Measurements from ENCODE around the gene SUGT1.
"Not testable (repeated sequence)": the region's sequence is repeated elsewhere in the genome, so short reads cannot be mapped to it uniquely, and the experiment has no call there.

The SUGT1 gene

GRCh38 chr13:52673465-52673864 lies 20.8 kb downstream of the SUGT1 start:
- TF ChIP-seq SUZ12 (IDR thresholded peaks at IDR 0.05; ENCODE audit: extremely low read depth, insufficient read depth, insufficient read length) = no peak
- TF ChIP-seq ZNF274 (IDR thresholded peaks at IDR 0.05; ENCODE audit: low read depth, low read length) = no peak
- TF ChIP-seq YY1 (IDR thresholded peaks at IDR 0.05; ENCODE audit: insufficient read depth, insufficient read length) = no peak
- no peaks in the 10 kb centered on the region for H3K36me3 ChIP-seq (ENCODE audit: insufficient read depth, insufficient read length, low read length)
- no peaks in the 10 kb centered on the region for H3K4me1 ChIP-seq (ENCODE audit: insufficient read depth, insufficient read length)
- no peak overlapping the region for H3K4me3 ChIP-seq (ENCODE audit: insufficient read length, low read depth)
- H3K9ac ChIP-seq (ENCODE audit: insufficient read length, low read depth) = no peak overlapping the region
- no peaks in the 10 kb centered on the region for H3K27me3 ChIP-seq (ENCODE audit: insufficient read depth, insufficient read length)
- no peak for DNase-seq (ENCODE audit: low read depth, low spot score)
- H3K9me3 ChIP-seq (ENCODE audit: insufficient read depth, low read length) = no peaks in the 10 kb centered on the region

- Histone ChIP-seq H3K27me3 (ENCODE audit: insufficient read depth, insufficient read length) (no peaks in the 10 kb centered on the region), H3K9ac (ENCODE audit: insufficient read length, low read depth) (no peak overlapping the region), H3K4me1 (ENCODE audit: insufficient read depth, insufficient read length) (no peaks in the 10 kb centered on the region), H3K36me3 (ENCODE audit: insufficient read depth, insufficient read length, low read length) (peaks cover 4% of the 10 kb centered on the region), H3K4me3 (ENCODE audit: insufficient read length, low read depth) (no peak overlapping the region), H3K9me3 (ENCODE audit: insufficient read depth, low read length) (no peaks in the 10 kb centered on the region)
- TF ChIP-seq YY1 (IDR thresholded peaks at IDR 0.05; ENCODE audit: insufficient read depth, insufficient read length) = no peak
- TF ChIP-seq ZNF274 (IDR thresholded peaks at IDR 0.05; ENCODE audit: low read depth, low read length) = no peak
- no peak for TF ChIP-seq SUZ12 (IDR thresholded peaks at IDR 0.05; ENCODE audit: extremely low read depth, insufficient read depth, insufficient read length)
- DNase-seq (ENCODE audit: low read depth, low spot score) = no peak
Measured at GRCh38 chr13:52677823-52678222, 25.2 kb downstream of the SUGT1 start.

- H3K27me3 ChIP-seq (ENCODE audit: insufficient read depth, insufficient read length); H3K36me3 ChIP-seq (ENCODE audit: insufficient read depth, insufficient read length, low read length); H3K9me3 ChIP-seq (ENCODE audit: insufficient read depth, low read length); H3K9ac ChIP-seq (ENCODE audit: insufficient read length, low read depth); H3K4me3 ChIP-seq (ENCODE audit: insufficient read length, low read depth); H3K4me1 ChIP-seq (ENCODE audit: insufficient read depth, insufficient read length); DNase-seq (ENCODE audit: low read depth, low spot score): not testable (repeated sequence)
Measured at GRCh38 chr13:52685806-52686205, 33.2 kb downstream of the SUGT1 start.

- TF ChIP-seq SUZ12 (IDR thresholded peaks at IDR 0.05; ENCODE audit: extremely low read depth, insufficient read depth, insufficient read length) = no peak
- no peak for TF ChIP-seq YY1 (IDR thresholded peaks at IDR 0.05; ENCODE audit: insufficient read depth, insufficient read length)
- no peak for TF ChIP-seq ZNF274 (IDR thresholded peaks at IDR 0.05; ENCODE audit: low read depth, low read length)
- Histone ChIP-seq H3K9me3 (ENCODE audit: insufficient read depth, low read length) (no peaks in the 10 kb centered on the region), H3K9ac (ENCODE audit: insufficient read length, low read depth) (no peak overlapping the region), H3K4me3 (ENCODE audit: insufficient read length, low read depth) (no peak overlapping the region), H3K4me1 (ENCODE audit: insufficient read depth, insufficient read length) (no peaks in the 10 kb centered on the region), H3K36me3 (ENCODE audit: insufficient read depth, insufficient read length, low read length) (peaks cover 3% of the 10 kb centered on the region), H3K27me3 (ENCODE audit: insufficient read depth, insufficient read length) (no peaks in the 10 kb centered on the region)
- DNase-seq (ENCODE audit: low read depth, low spot score) = no peak
Measured at GRCh38 chr13:52686376-52686775, 33.7 kb downstream of the SUGT1 start.

- TF ChIP-seq ZNF274 (IDR thresholded peaks at IDR 0.05; ENCODE audit: low read depth, low read length) (no peak), YY1 (IDR thresholded peaks at IDR 0.05; ENCODE audit: insufficient read depth, insufficient read length) (no peak), SUZ12 (IDR thresholded peaks at IDR 0.05; ENCODE audit: extremely low read depth, insufficient read depth, insufficient read length) (no peak)
- DNase-seq (ENCODE audit: low read depth, low spot score) = no peak
Measured at GRCh38 chr13:52695856-52696255, 43.2 kb downstream of the SUGT1 start.

GRCh38 chr13:52696566-52696965 lies 43.9 kb downstream of the SUGT1 start:
- no peaks in the 10 kb centered on the region for H3K9me3 ChIP-seq (ENCODE audit: insufficient read depth, low read length)
- no peak for DNase-seq (ENCODE audit: low read depth, low spot score)
- H3K4me1 ChIP-seq (ENCODE audit: insufficient read depth, insufficient read length) = no peaks in the 10 kb centered on the region
- H3K4me3 ChIP-seq (ENCODE audit: insufficient read length, low read depth) = no peak overlapping the region
- no peaks in the 10 kb centered on the region for H3K27me3 ChIP-seq (ENCODE audit: insufficient read depth, insufficient read length)
- no peak for TF ChIP-seq SUZ12 (IDR thresholded peaks at IDR 0.05; ENCODE audit: extremely low read depth, insufficient read depth, insufficient read length)
- TF ChIP-seq ZNF274 (IDR thresholded peaks at IDR 0.05; ENCODE audit: low read depth, low read length) = no peak
- no peaks in the 10 kb centered on the region for H3K36me3 ChIP-seq (ENCODE audit: insufficient read depth, insufficient read length, low read length)
- no peak overlapping the region for H3K9ac ChIP-seq (ENCODE audit: insufficient read length, low read depth)

More at GRCh38 chr13:52695856-52696255, 43.2 kb downstream of the SUGT1 start:
- H3K4me1 ChIP-seq (ENCODE audit: insufficient read depth, insufficient read length) = no peaks in the 10 kb centered on the region
- H3K9ac ChIP-seq (ENCODE audit: insufficient read length, low read depth) = no peak overlapping the region
- no peaks in the 10 kb centered on the region for H3K27me3 ChIP-seq (ENCODE audit: insufficient read depth, insufficient read length)
- H3K9me3 ChIP-seq (ENCODE audit: insufficient read depth, low read length) = no peaks in the 10 kb centered on the region
- H3K36me3 ChIP-seq (ENCODE audit: insufficient read depth, insufficient read length, low read length) = no peaks in the 10 kb centered on the region
- H3K4me3 ChIP-seq (ENCODE audit: insufficient read length, low read depth) = no peak overlapping the region

- no peak for DNase-seq (ENCODE audit: low read depth, low spot score)
- no peaks in the 10 kb centered on the region for H3K9me3 ChIP-seq (ENCODE audit: insufficient read depth, low read length)
- H3K9ac ChIP-seq (ENCODE audit: insufficient read length, low read depth) = no peak overlapping the region
- H3K36me3 ChIP-seq (ENCODE audit: insufficient read depth, insufficient read length, low read length) = no peaks in the 10 kb centered on the region
- no peaks in the 10 kb centered on the region for H3K27me3 ChIP-seq (ENCODE audit: insufficient read depth, insufficient read length)
- H3K4me1 ChIP-seq (ENCODE audit: insufficient read depth, insufficient read length) = no peaks in the 10 kb centered on the region
- no peak overlapping the region for H3K4me3 ChIP-seq (ENCODE audit: insufficient read length, low read depth)
- TF ChIP-seq YY1 (IDR thresholded peaks at IDR 0.05; ENCODE audit: insufficient read depth, insufficient read length) (no peak), SUZ12 (IDR thresholded peaks at IDR 0.05; ENCODE audit: extremely low read depth, insufficient read depth, insufficient read length) (no peak), ZNF274 (IDR thresholded peaks at IDR 0.05; ENCODE audit: low read depth, low read length) (no peak)
Measured at GRCh38 chr13:52701728-52702465, 49.3 kb downstream of the SUGT1 start.

All from NT2/D1 (cell line).